SJSA1 (cell line): ENCODE measurements around the gene AMBP. TPM values are rescaled to one million over a fixed set of nuclear protein-coding genes. Genes with fewer than 3 reads are reported as not detected.

Source experiments
- total RNA-seq: library from RNA; depleted of rRNA; stranded (reverse); fragments of >200 nt; shearing (Covaris generic); gene quantifications from 2 replicates; pipeline ENCODE4 v1.2.3, GENCODE V29; 2014; rRNA removed

AMBP gene
- total RNA-seq, 1 experiment from 2014 or later: 0.37 TPM

Other genes with a start within 250 kb of the AMBP start
- 1.1 and 4.7 TPM in 2 replicates for gene ZNF618, start 202.0 kb downstream of the AMBP start, total RNA-seq
- gene KIF12, start 21.0 kb upstream of the AMBP start, total RNA-seq: 0.13 and 0.85 TPM in 2 replicates
- 4.2 and 4.7 TPM in 2 replicates for gene COL27A1, start 77.2 kb upstream of the AMBP start, total RNA-seq
- not detected in 2 replicates for gene ORM1, start 244.8 kb upstream of the AMBP start, total RNA-seq